GM12892 (cell line): ENCODE measurements around the gene TOM1L2.
"Not testable (repeated sequence)": the region's sequence is repeated elsewhere in the genome, so short reads cannot be mapped to it uniquely, and the experiment has no call there.

Experiments used
- DNase-seq: peaks from one replicate; pipeline ENCODE4 v3.0.0; 2011; ENCODE audit not compliant: insufficient read length
- FAIRE-seq: peaks from 2 replicates; lab custom pipeline; 2011; peaks lifted over from hg19 to GRCh38; lab: Jason Lieb, UNC
- POLR2A ChIP-seq: IDR thresholded peaks from 2 replicates; pipeline ENCODE4 v1.6.1; 2011; ENCODE audit warnings: low read depth, low read length, control low read depth
- POLR2AphosphoS5 ChIP-seq: IDR thresholded peaks from 2 replicates; pipeline ENCODE4 v1.6.1; 2011; ENCODE audit warnings: low read depth, low read length, control low read depth
- TAF1 ChIP-seq: IDR thresholded peaks from 2 replicates; pipeline ENCODE4 v1.6.1; 2011; ENCODE audit warnings: low read depth, mild to moderate bottlenecking, control low read depth, low read length, borderline replicate concordance

Gene TOM1L2

DNA sequence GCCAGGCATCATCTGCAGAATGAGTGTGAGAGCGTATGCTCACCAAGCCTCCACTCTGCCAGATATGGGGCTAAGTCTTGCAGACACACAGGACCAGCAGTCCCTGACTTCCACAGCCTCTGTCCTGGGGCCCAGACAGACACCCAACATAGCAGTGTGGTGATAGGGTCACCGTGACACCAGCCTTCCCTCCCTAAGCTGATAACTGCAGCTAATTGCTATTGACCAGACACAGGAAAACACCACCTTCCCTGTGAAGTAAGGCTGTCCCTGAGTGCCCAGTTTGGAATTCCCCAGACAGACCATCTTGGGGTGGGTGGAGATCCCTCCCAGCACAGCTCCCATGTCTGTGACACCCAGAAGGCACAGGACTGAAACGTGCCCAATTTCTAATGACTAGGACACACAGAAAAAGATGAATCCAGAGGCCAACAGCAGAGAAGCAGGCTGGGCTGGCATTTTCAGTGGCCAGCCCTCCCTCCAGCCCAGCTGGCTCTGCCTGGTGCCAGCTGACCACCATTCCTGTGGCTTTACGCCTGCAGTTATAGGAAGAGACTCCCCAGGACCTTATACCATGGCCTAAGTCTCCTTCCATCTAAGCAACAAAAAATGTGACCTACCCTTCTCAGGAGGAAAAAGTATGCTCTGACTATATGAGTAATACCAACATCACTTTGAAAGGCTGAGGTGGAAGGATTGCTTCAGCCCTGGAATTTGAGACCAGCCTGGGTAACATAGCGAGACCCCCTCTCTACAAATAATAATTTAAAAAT is 36.5 kb upstream of the TOM1L2 start:
- no peak for FAIRE-seq

DNA sequence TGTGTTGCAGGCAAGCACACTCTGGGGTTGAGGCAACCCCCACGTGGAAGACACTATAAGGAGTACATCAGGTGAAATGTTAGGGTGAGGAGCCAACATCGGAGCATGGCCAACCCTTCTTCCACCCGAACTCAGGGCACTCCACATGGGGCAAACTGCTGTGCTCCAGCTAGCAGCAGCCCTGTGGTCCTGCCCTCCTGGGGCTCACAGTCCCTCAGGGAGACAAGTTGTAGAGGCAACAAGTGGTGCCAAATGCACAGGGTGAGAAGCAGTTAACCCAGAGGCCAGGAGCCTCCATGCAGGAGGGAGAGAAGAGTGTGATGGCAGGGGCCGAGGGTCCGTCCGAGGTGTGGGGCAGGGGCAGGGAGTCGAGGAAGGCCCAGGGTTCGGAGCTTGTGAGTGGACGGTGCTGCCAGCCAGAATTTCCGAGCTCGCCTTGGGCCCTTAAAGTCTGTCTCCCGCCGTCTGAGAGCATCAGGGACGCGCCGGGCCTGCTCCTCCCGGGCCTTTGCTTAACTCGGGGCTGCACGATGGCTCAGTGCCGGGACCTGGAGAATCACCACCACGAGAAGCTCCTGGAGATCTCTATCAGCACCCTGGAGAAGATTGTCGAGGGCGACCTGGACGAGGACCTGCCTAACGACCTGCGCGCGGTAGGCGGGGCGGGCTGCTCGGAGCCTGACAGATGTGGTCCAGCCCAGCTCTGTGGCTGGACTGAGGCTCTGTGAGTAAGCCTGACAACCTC is 34.5 kb upstream of the TOM1L2 start:
- DNase-seq (no peak), FAIRE-seq (no peak)

More for the DNA sequence above, 36.5 kb upstream of the TOM1L2 start:
- DNase-seq, result no peak
- no peak for TF ChIP-seq POLR2AphosphoS5
- no peak for TF ChIP-seq POLR2A
- no peak for TF ChIP-seq TAF1

DNA sequence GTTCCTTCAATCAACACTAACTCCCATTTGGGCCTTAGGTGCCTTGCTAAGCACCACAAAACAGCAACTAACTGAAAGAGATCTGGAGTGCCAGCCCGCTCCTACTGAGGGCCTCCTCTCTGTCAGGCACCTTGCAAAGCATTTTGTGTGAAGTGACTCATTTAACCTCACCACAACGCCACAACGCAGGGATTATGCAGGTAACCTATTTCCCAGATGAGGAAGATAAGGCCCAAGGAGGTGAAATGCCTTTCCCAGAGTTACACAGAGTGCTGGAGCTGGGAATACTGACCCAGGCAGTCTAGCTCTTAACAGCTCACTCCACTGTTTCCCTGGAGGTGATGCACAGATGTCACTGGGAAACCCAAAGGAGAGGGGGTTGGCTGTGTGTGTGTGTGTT is 33.3 kb upstream of the TOM1L2 start:
- TF ChIP-seq POLR2AphosphoS5 (no peak), POLR2A (no peak), TAF1 (no peak)

More for the DNA sequence above, 34.5 kb upstream of the TOM1L2 start:
- TF ChIP-seq TAF1 (no peak), POLR2A (no peak), POLR2AphosphoS5 (no peak)

DNA sequence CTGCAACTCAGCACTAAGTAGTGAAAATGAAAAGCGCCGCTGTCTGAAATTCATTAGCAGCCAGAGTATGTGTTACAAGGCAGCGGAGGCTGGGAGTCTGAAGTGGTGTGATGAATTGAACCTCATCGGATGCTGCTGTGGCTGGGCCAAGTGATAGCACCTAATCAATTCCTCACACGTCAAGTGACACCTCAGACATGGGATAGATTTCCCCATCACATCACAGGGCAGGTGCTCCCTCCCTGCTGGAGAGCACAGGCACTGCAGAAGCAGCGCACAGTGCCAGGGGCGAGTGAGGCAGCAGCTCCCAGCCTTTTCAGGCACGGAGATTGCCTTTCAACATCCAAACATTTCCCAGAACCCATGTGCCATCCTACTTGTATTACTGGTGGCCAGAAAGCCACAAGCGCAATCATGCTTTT is 32.7 kb upstream of the TOM1L2 start:
- no peak for TF ChIP-seq POLR2AphosphoS5
- TF ChIP-seq TAF1, result no peak
- no peak for FAIRE-seq
- DNase-seq, result no peak

More for the DNA sequence above, 33.3 kb upstream of the TOM1L2 start:
- no peak for FAIRE-seq
- DNase-seq, result no peak

DNA sequence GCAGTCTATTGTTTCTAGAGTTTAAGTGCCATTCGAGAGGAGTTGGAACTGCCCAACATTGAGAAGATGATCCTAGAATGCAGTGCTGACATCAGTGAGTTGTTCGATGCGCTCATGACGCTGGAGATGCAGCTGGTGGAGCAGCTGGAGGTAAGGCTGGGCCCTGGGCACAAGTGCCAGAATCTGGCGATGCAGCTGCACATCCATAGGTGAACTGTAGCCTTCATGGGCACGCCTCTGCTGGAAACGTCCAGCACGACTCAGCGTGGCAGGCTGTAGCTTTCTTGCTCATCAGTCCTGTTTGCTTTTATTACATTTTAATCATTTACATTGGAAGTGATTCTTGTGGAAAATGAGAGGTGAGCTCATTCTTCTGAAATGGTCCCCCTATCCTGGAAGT is 32.1 kb upstream of the TOM1L2 start:
- DNase-seq, result no peak
- FAIRE-seq, result no peak
- TF ChIP-seq TAF1, result no peak
- no peak for TF ChIP-seq POLR2A
- no peak for TF ChIP-seq POLR2AphosphoS5

DNA sequence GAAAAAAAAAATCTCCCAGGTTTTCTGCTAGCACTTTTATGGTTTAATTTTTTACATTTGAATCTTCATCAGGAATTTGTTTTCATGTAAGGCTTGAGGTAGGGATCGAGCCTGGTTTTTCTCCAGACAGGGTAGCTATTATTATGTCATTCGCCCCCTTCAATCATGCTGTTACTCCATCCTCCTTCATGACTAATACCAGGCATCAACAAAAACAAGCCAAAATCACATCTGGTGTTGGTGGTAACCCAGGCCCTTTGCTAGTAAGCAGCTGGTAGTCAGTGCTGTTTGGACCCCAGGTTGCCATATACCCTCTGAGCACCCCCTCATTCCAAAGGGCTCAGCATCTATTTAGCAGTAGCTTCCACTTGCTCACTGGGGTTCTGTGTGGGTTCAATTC is 30.0 kb upstream of the TOM1L2 start:
- FAIRE-seq, result no peak
- no peak for DNase-seq
- TF ChIP-seq POLR2A (no peak), POLR2AphosphoS5 (no peak), TAF1 (no peak)

DNA sequence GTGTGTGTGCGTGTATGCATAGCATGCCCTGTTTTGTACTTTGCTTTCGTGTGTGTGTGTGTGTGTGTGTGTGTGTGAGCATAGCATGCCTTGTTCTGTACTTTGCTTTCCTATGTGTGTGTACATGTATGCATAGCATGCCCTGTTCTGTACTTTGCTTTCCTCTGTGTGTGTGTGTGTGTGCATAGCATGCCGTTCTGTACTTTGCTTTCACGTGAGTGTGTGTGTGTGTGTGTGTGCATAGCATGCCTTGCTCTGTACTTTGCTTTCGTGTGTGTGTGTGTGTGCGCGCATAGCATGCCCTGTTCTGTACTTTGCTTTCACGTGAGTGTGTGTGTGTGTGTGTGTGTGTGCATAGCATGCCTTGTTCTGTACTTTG is 27.8 kb upstream of the TOM1L2 start:
- no peak for DNase-seq
- no peak for TF ChIP-seq POLR2A
- TF ChIP-seq TAF1, result no peak
- no peak for TF ChIP-seq POLR2AphosphoS5
- FAIRE-seq, result no peak

DNA sequence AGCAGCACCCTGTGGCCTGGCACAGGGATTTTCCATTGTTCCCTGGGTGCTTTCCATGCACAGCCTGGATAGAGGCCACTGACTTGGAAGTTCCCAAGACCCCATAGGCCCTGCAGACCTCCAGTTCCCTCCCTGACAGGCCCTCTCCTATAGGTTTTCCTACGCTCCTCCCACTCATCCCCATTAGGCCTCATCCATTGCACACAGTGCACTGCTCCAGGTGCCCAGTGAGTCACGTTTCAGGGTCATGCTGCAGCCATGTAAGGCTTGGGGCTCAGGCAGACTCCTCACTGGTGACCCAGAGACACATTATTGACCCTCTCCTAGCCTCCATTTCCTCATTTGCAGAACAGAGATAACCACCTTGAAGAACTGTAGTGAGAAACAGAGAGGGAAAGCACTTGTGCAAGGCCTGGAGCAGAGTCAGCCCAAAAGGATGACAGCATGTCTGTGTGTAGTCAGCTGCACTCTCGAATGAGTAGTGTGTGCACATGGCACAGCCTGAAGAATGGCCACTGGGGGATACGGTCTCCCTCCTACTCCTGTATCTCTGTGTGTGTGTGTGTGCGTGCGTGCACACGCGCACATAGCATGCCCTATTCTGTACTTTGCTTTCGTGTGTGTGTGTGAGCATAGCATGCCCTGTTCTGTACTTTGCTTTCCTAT is 27.3 kb upstream of the TOM1L2 start:
- FAIRE-seq (no peak), DNase-seq (no peak)
- TF ChIP-seq POLR2A (no peak), POLR2AphosphoS5 (no peak), TAF1 (no peak)

DNA sequence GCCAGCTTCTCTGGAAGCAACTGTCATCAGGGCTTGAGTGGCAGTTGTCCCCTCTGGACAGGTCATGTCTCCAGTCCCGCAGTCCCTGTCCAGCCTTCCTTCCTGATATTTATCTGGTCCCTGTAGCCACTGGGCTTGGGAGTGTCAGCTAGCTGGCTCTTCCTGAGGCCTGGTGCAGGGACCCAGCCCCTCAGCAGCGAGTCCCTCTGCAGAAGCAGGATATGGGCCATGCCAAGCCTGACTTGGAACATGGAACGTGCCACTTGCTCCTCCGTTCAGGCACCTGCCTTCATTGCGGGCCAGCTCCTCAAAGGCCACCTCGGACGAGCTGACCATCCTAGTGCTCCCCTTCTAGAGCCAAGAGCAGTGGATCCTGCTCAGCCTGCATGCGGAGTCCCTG is 26.7 kb upstream of the TOM1L2 start:
- DNase-seq, result no peak
- FAIRE-seq, result no peak
- TF ChIP-seq POLR2A (no peak), POLR2AphosphoS5 (no peak), TAF1 (no peak)

DNA sequence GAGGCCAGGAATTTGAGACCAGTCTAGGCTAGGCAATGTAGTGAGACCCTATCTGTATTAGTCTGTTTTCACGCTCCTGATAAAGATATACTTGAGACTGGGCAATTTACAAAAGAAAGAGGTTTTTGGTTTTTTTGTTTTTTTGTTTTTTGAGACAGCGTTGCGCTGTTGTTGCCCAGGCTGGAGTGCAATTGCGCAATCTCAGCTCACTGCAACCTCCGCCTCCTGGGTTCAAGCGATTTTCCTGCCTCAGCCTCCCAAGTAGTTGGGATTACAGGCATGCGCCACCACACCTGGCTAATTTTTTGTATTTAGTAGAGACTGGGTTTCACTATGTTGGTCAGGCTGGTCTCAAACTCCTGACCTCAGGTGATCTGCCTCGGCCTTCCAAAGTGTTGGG is 23.7 kb upstream of the TOM1L2 start:
- FAIRE-seq, DNase-seq: not testable (repeated sequence)

DNA sequence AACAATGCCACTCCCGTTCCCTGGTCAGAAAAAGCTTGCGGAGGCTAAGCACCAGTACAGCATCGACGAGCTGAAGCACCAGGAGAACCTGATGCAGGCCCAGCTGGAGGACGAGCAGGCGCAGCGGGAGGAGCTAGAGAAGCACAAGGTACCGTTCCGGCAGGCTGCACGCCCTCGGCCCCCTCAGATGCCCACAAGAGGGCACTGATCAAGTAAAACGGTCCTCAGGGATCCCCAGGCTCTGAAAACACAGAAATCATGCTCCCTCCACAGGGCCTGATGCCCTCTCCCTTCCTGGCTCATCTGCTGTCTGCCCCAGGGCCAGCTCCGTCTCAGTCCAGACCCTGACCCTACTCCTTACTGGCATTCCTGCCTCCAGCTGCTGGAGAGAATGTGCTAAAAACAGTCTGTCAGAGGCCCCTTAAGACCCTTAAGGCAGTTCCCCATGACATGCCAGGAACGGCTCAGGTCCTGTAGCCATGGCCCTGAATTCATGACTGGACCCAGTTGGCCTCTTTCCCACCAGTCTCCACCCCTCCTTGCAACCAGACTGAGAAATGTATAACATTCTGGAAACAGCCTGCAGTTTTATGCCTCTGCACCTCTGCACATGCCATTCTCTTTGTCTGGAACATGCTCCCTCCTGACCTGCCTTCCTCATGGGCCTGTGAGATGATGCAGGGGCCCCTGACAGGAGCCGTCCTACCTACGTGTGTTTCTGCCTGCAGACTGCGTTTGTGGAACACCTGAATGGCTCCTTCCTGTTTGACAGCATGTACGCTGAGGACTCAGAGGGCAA is 22.3 kb upstream of the TOM1L2 start:
- DNase-seq (no peak), FAIRE-seq (no peak)
- TF ChIP-seq TAF1 (no peak), POLR2A (no peak), POLR2AphosphoS5 (no peak)
